HG03066 (cell line): ENCODE results near the gene C22orf15.
A peak's percentile ranks its signal among the peaks of the same experiment; 100 is the strongest.

Experiments
- ATAC-seq: cut with Tn5 transposase; IDR thresholded peaks from one replicate; pipeline ENCODE4 v1.9.1; 2021; ENCODE audit warnings: low read depth; ENCODE audit not compliant: unreplicated experiment

C22orf15 gene

GRCh38 chr22:23786752-23787599, 24.2 kb downstream of the C22orf15 start, which contains the start of gene SMARCB1:
SMARCB1 (plus strand) TSS chr22:23786966; CDS start chr22:23787170, 204 bp downstream.
- peak; percentile 80 for ATAC-seq

GRCh38 chr22:23787600-23787896, 24.8 kb downstream of the C22orf15 start:
- no peak for ATAC-seq

- ATAC-seq: no peak
Observed at GRCh38 chr22:23787910-23788309, 25.1 kb downstream of the C22orf15 start.

- no peak for ATAC-seq
Observed at GRCh38 chr22:23789121-23789520, 26.3 kb downstream of the C22orf15 start.

GRCh38 chr22:23789638-23790037, 26.8 kb downstream of the C22orf15 start:
- ATAC-seq: no peak

- ATAC-seq: no peak
Observed at GRCh38 chr22:23790819-23791737, 28.3 kb downstream of the C22orf15 start.

GRCh38 chr22:23791738-23792645, 29.2 kb downstream of the C22orf15 start:
- ATAC-seq: no peak

GRCh38 chr22:23793326-23793725, 30.5 kb downstream of the C22orf15 start:
- ATAC-seq: no peak

GRCh38 chr22:23796461-23796860, 33.7 kb downstream of the C22orf15 start:
- no peak for ATAC-seq

GRCh38 chr22:23800297-23801237, 37.8 kb downstream of the C22orf15 start:
- peak; percentile 61 for ATAC-seq

GRCh38 chr22:23801238-23801821, 38.5 kb downstream of the C22orf15 start:
- ATAC-seq: no peak

GRCh38 chr22:23801886-23802377, 39.1 kb downstream of the C22orf15 start:
- ATAC-seq: no peak

GRCh38 chr22:23803001-23803819, 40.4 kb downstream of the C22orf15 start:
- no peak for ATAC-seq

- ATAC-seq: no peak
Observed at GRCh38 chr22:23804781-23805291, 42.0 kb downstream of the C22orf15 start.

GRCh38 chr22:23806837-23807236, 44.0 kb downstream of the C22orf15 start:
- ATAC-seq: no peak

GRCh38 chr22:23812378-23812777, 49.6 kb downstream of the C22orf15 start:
- no peak for ATAC-seq
